ENCODE measurements around the gene FOXN3.

FOXN3 gene

GRCh38 chr14:89379891-89380820 lies 36.9 kb downstream of the FOXN3 start:
- no peak for DNase-seq

GRCh38 chr14:89379006-89379405 lies 38.0 kb downstream of the FOXN3 start:
- no peak for DNase-seq

DNA sequence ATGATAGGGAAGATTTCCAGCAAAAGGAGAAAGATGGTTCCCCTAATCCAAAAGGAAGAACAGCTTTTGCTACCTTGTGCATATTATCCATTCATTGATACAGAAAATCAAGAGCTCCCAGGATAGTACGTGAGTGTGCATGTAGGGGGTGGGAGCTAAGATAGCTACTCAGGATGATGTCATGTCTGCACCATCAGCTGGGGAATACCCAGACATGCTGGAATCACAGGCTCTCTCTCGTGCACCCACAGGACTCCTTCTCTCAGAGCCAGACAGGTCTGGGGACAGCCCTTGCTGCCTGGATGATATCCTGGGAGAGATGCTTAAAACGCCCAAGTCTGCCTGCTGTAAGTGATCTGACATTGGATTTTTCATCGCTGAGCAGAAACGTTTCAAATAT lies 38.9 kb downstream of the FOXN3 start:
- no peak for DNase-seq

DNA sequence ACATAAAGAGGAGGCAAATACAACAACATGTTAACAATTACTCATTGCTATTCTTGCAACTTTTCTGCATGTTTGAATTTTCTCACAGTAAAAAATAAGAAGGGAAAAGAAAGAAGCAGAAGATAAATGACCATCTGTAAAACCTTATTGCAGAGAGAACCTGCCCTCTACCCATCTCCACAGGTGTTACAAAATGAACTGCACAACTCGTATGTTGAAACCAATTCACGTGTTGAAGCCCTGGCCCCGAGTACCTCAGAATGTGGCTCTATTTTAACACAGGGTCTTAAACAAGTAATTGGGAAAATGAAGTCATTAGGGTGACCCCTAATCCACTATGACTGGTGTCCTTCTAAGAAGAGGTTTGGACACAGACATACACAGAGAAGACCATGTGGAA lies 39.5 kb downstream of the FOXN3 start:
- no peak for DNase-seq

- no peak for DNase-seq
Observed at GRCh38 chr14:89374908-89375307, 42.1 kb downstream of the FOXN3 start.

- DNase-seq = no peak
Observed at GRCh38 chr14:89373185-89373584, 43.8 kb downstream of the FOXN3 start.

- DNase-seq = no peak
Observed at GRCh38 chr14:89372512-89372883, 44.5 kb downstream of the FOXN3 start.

DNA sequence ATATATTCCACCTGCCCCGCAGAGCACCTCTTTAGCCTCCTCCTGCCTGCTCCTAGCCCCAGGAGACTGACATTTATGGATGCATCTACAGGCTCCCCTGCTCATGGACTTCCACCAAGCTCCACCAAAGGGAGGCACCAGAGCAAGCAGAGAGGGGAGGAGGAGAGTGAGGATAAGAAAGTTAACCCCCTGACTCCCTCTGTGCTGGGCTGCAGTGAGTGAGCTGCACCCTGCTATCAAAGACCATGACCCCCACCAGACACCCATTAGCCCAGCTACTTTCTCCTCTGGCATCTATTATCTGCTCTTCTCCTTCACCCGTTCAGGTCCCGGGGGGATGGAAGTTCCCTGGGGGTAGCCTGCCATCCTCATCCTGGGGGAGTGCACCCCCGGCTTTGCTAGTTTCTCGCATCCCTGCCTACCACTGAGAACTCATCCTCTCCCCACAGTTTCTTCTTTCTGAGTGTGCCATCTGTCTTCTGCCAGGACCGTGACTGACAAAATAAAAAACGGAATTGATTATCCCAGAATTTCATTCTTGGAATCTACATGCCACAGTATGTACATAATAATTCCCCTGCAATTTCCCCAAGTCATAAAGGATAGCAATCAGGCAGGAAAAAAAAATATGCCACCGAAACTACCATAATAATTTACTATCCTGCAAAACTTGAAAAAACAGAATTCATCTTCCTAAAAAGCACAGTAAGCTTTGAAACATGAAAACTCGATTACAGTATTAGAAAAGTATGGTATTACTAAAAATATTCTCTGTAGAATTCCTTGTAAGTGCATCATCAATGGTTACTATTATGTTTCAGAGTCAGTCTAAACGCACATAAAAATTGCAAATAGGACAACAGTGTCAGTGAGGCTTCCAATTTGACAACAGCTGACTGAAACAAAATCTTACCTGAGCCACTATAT lies 45.2 kb downstream of the FOXN3 start:
- DNase-seq = no peak

DNA sequence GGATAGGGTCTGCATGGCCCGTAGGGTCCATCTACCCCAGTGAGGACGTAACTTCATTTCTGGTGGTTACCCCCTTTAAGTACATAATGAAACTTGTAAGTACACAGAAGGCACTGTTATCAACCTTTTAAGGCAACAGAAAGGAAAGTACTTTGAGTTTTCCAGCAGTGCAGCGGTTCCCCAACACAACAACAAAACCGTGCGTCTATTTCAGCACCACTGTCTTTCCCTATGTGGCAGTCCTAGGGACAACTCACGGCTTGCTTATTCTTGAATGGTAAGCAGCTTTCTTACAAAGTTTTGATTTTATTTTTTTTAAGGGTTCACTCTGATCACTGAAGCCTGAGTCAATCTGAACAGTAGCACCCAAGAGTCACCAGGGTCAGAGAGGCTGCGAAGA lies 46.3 kb downstream of the FOXN3 start:
- DNase-seq = no peak

- DNase-seq = no peak
Observed at GRCh38 chr14:89370381-89370780, 46.7 kb downstream of the FOXN3 start.

GRCh38 chr14:89369656-89370055 lies 47.4 kb downstream of the FOXN3 start:
- no peak for DNase-seq

GRCh38 chr14:89368490-89369477 lies 48.2 kb downstream of the FOXN3 start:
- no peak for DNase-seq

GRCh38 chr14:89367779-89368120 lies 49.3 kb downstream of the FOXN3 start:
- DNase-seq = no peak

DNA sequence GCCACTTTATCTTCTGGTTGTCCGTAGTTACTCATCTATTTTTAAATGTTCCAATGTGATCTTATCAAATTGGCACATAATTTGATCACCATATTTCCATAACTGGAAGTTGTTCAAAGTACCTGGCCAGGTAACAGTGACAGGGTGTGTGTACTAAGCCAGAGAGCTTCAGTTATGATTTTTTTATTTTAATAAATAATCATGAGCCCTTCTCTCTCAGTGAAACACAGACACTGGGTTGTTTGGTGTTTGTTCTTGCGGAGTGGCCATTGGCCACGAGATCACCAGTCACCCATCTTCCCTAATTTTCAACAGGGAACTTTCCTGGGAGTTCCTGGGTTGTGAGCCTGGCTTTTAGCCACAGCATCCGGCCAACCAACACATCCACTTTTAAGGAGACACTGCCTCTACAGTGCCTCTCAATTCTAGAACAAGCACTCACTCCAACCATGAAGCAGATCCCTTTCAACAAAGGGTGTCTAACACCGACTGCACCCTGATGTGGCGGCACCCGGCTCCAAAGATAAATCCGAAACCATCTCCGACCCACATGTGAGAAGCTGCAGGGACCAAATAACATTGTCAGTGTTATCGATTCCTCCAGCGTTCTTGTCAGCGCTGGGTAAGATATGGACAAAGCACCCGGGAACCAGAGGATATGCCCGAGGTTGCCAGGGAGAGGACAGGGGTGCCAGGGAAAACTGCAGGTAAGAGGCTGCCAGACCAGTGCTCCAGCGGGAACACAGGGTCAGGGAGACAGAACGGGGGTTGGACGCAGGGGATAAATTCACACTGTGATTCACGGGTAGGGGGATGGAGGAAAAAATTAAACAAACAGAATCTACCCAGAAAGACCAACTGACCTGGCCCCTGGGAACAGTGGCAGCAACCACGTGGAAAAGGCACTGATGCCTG lies 49.9 kb downstream of the FOXN3 start:
- no peak for DNase-seq

GRCh38 chr14:89365061-89365801 lies 51.8 kb downstream of the FOXN3 start:
- no peak for DNase-seq

GRCh38 chr14:89364316-89364715 lies 52.7 kb downstream of the FOXN3 start:
- no peak for DNase-seq

DNA sequence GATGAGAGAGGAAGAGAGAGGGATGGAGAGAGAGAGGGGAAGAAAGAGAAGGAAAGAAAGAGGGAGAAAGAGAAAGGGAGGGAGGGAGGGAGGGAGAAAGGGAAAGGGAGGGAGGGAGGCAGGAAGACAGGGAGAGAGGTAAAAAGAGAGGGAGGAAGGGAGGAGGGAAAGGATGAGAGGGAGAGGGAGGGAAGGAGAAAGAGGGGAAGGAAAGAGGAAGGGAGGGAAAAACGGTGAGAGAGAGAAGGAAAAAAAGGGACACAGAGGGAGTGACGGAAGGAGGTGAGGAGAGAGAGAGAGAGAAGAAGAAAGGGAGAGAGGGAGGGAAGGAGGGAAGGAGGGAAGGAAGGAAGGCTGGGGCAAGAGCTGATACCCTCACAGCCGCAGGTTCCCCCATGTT lies 56.8 kb downstream of the FOXN3 start:
- DNase-seq = no peak

- DNase-seq = peak in 1 of 2 experiments; percentile 18
Observed at GRCh38 chr14:89359477-89360222, 57.4 kb downstream of the FOXN3 start.

DNA sequence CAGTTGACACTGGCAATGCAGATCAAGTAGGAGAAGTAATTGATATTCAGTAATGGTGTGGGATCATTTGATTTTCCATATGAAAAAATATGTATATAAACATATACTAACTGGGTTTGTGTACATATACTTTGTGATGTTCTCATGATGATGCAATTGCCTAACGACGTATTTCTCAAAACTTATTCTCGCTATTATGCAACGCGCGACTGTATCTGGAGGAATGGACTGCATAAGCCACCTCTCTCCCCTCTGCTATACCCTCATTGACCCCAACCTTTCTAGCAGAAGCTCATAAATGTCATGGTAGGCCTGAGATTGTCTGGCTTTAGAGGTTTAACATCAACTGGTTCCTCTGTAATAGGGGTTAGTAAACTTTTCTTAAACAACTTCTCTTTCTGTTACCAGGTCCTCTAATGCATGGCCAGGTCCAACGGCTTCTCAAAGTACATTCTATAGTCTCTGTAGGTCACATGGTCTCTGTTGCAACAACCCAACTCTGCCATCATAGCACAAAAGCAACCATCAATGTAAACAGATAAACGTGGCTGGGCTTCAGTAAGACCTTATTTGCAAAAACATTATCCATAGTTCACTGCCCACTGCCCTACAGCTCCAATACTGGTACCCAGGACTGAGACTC lies 59.3 kb downstream of the FOXN3 start:
- no peak for DNase-seq

DNA sequence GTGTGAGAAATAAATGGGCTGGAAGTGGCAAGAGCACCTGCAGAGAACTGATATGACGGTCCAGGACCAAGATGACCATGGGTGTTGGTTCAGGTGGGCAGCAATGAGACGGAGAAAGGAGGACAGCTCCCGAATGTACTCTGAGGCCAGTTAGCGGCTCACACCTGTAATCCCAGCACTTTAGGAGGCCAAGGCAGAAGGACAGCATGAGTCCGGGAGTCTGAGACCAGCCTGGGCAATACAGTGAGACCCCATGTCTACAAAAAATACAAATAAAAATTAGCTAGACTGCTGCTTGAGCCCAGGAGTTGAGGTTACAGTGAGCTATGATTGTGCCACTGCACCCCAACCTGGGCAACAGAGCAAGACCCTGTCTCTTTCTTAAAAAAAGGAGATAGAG lies 60.1 kb downstream of the FOXN3 start:
- DNase-seq = no peak

All from NCI-H446 (cell line).